PFSK-1 (cell line): Measurements from ENCODE around the gene KBTBD4. TPM values are rescaled to one million over a fixed set of nuclear protein-coding genes. Genes with fewer than 3 reads are reported as not detected.
A peak's percentile ranks its signal among the peaks of the same experiment; 100 is the strongest.

Experiments
- FOXP2 ChIP-seq: optimal IDR thresholded peaks from 2 replicates; pipeline ENCODE3; 2011; ENCODE audit warnings: borderline replicate concordance, control low read depth, inconsistent platforms; ENCODE audit not compliant: insufficient read depth; ENCODE audit errors: extremely low read length, extremely low read depth
- POLR2AphosphoS5 ChIP-seq: IDR thresholded peaks from 2 replicates; pipeline ENCODE4 v1.6.1; 2012; ENCODE audit warnings: low read depth, mild to moderate bottlenecking, control low read depth, low read length, moderate library complexity
- SIN3A ChIP-seq: IDR thresholded peaks from 2 replicates; pipeline ENCODE4 v1.6.1; 2012; ENCODE audit warnings: mild to moderate bottlenecking, low read length, moderate library complexity, borderline replicate concordance; ENCODE audit not compliant: insufficient read depth
- TAF1 ChIP-seq: IDR thresholded peaks from 2 replicates; pipeline ENCODE4 v1.6.1; 2012; ENCODE audit warnings: low read length, control low read depth, borderline replicate concordance; ENCODE audit not compliant: insufficient read depth
- polyA plus RNA-seq: library from polyadenylated mRNA; unstranded; fragments of >200 nt; gene quantifications from one replicate; pipeline ENCODE4 v1.2.1, GENCODE V29; 2012; ENCODE audit warnings: low read depth, missing spikeins; ENCODE audit not compliant: insufficient read length
- TF ChIP-seq, protein P1 (sequence below), 2 experiments: IDR thresholded peaks; 2 replicates each; pipeline versions ENCODE4 v1.6.1 to v1.8.0; 2011 to 2012; ENCODE audit warnings: low read depth in 2 of 2, low read length in 2 of 2, control low read depth in 1 of 2, inconsistent platforms in 1 of 2, mild to moderate bottlenecking in 1 of 2, moderate library complexity in 1 of 2; ENCODE audit not compliant: insufficient read depth in 1 of 2

Gene KBTBD4
- polyA plus RNA-seq: 8.9 TPM

DNA sequence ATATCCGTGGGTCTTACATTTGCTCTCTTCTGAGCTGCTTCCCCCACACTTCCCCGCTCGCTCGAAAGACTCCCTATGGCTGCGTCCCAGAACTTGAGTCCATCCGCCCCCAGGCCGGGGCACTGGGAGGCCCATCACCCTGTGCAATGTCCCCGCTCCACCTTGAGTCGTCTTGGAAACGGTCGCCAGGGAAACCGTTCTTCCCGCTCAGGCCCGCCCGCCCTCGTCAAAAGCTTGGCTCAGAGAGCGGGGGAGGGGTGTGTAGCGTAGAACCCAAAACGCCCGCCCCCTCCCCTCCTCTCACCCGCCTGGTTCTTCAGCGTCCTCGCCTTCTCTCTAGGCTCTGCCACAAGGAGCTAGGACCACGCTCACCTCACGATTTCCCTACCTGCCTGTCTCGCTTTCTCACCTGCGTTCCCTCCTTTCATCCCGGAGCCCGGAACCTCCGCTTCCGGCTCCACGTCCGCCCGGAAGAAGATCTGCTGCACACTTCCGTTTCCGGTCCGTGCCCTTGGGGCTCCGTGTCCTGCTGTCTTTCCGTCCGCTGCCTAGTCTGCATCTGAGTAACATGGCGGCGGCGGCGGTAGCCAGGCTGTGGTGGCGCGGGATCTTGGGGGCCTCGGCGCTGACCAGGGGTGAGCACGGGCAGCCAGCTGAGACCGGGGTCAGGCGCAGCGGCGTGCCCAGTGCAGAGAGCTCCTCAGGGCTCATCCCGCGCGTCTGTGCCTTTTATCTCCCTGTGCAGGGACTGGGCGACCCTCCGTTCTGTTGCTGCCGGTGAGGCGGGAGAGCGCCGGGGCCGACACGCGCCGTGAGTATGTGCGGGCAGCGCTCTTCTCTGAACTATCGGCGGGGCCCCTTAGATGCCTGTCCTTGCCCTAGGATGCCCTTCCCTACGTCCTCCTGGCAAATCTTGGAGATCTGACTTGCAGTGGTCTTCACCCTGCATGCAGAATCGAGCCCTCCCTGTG, at the start of gene KBTBD4, which contains the start of gene NDUFS3:
TSS of gene KBTBD4 (minus strand) at position 447 of the 971 bp plus-strand sequence. CDS start at position 428, 19 bp downstream.
TSS of gene NDUFS3 (plus strand) at position 551 of the 971 bp plus-strand sequence. CDS start at position 569, 18 bp downstream.
- peak; percentile 85; the same call in 1 of the 2 replicates for TF ChIP-seq SIN3A
- TF ChIP-seq TAF1: peak; percentile 98
- TF ChIP-seq FOXP2: peak; percentile 96
- TF ChIP-seq, protein P1, sequence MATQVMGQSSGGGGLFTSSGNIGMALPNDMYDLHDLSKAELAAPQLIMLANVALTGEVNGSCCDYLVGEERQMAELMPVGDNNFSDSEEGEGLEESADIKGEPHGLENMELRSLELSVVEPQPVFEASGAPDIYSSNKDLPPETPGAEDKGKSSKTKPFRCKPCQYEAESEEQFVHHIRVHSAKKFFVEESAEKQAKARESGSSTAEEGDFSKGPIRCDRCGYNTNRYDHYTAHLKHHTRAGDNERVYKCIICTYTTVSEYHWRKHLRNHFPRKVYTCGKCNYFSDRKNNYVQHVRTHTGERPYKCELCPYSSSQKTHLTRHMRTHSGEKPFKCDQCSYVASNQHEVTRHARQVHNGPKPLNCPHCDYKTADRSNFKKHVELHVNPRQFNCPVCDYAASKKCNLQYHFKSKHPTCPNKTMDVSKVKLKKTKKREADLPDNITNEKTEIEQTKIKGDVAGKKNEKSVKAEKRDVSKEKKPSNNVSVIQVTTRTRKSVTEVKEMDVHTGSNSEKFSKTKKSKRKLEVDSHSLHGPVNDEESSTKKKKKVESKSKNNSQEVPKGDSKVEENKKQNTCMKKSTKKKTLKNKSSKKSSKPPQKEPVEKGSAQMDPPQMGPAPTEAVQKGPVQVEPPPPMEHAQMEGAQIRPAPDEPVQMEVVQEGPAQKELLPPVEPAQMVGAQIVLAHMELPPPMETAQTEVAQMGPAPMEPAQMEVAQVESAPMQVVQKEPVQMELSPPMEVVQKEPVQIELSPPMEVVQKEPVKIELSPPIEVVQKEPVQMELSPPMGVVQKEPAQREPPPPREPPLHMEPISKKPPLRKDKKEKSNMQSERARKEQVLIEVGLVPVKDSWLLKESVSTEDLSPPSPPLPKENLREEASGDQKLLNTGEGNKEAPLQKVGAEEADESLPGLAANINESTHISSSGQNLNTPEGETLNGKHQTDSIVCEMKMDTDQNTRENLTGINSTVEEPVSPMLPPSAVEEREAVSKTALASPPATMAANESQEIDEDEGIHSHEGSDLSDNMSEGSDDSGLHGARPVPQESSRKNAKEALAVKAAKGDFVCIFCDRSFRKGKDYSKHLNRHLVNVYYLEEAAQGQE (IDR thresholded peaks at IDR 0.05; ENCODE audit: insufficient read depth in 1 of 2, low read depth in 2 of 2, low read length in 2 of 2): peak in 1 of 2 experiments; percentile 76; a peak in 3 of 4 replicates
- peak; percentile 94 for TF ChIP-seq POLR2AphosphoS5

DNA sequence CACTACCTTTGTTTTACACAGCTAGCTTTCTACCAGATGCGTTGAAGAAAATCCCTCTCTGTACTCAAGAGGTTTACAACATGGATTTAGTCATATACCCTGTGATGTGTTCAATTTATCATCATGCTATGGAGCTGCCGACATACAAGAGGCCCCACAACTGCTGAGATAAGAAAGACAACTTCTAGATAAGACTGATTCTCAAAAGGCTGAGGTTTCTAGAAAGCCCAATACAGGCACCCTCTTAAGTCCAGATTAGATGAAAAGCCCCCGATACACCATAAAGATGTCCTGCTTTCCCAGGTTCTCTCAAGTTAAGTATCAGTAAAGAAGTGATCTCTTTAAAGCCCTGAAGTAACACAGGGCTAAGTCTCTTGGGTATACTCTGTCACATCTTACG, 49.3 kb upstream of the KBTBD4 start:
- TF ChIP-seq, protein P1 (IDR thresholded peaks at IDR 0.05; ENCODE audit: insufficient read depth in 1 of 2, low read depth in 2 of 2, low read length in 2 of 2): no peak
- TF ChIP-seq FOXP2: no peak
- TF ChIP-seq POLR2AphosphoS5: no peak
- no peak for TF ChIP-seq TAF1
- no peak for TF ChIP-seq SIN3A

DNA sequence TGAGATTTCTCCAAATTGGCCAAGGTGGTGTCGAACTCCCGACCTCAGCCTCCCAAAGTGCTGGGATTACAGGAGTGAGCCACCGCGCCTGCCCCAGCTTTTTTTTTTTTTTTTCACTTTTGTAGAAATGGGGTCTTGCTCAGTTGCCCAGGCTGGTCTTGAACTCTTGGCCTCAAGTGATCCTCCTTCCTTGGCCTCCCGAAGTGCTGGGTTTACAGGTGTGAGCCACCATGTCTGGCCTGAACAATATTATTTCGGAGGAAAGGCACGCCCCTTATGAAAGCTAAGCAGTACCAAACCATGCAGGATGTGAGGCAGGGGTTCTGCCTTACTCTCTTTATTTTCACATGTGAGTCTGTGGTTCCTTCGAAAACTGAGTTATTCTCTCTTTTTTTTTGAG, 47.5 kb upstream of the KBTBD4 start:
- TF ChIP-seq, protein P1 (IDR thresholded peaks at IDR 0.05; ENCODE audit: insufficient read depth in 1 of 2, low read depth in 2 of 2, low read length in 2 of 2): no peak
- no peak for TF ChIP-seq TAF1
- TF ChIP-seq FOXP2: no peak
- no peak for TF ChIP-seq POLR2AphosphoS5
- no peak for TF ChIP-seq SIN3A

DNA sequence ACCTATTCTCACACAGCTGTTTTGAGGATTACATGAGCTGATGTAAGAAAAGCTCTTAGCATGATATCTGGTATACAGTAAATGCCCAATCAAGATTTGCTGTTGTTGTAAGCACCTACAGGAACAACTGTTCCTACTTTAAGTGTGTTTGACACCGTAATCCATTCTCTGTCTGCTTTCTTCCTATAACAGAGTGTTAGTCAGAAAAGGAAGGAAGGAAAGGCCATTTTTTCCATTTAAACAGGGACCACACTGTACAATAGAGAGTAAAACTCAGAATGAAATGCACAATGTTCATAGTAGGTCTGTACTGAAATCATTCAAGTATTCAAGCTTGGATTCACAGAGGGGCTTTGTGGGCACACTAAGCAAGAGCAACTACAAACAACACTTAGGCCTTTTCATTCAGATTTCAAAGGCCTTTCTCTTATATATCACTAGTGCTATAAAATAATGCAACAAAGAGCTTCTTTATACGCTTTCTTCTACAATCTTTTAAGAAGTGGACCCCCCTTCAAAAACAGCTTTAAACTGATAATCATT, 42.1 kb upstream of the KBTBD4 start:
- TF ChIP-seq FOXP2: no peak
- no peak for TF ChIP-seq SIN3A
- TF ChIP-seq, protein P1 (IDR thresholded peaks at IDR 0.05; ENCODE audit: insufficient read depth in 1 of 2, low read depth in 2 of 2, low read length in 2 of 2): no peak
- no peak for TF ChIP-seq POLR2AphosphoS5
- TF ChIP-seq TAF1: no peak
